HuH-7.5 (cell line): ENCODE results near the gene DLX6.
A peak's percentile ranks its signal among the peaks of the same experiment; 100 is the strongest.

Source experiments
- DNase-seq: peaks from one replicate; pipeline ENCODE4 v3.0.0; 2011; ENCODE audit warnings: low spot score

The DLX6 gene

GRCh38 chr7:96996111-96996957, 9.0 kb upstream of the DLX6 start:
- no peak for DNase-seq

GRCh38 chr7:96996958-96997511, 8.3 kb upstream of the DLX6 start:
- no peak for DNase-seq

- DNase-seq: no peak
Observed at GRCh38 chr7:96997512-96998032, 7.8 kb upstream of the DLX6 start.

GRCh38 chr7:96998333-96998732, 7.0 kb upstream of the DLX6 start:
- DNase-seq: no peak

GRCh38 chr7:96998744-96999143, 6.6 kb upstream of the DLX6 start:
- no peak for DNase-seq

GRCh38 chr7:97001221-97001620, 4.1 kb upstream of the DLX6 start:
- DNase-seq: no peak

GRCh38 chr7:97001656-97002554, 3.4 kb upstream of the DLX6 start:
- DNase-seq: no peak

GRCh38 chr7:97002555-97003261, 2.6 kb upstream of the DLX6 start:
- no peak for DNase-seq

GRCh38 chr7:97003262-97004246, 1.8 kb upstream of the DLX6 start:
- no peak for DNase-seq

- DNase-seq: no peak
Observed at GRCh38 chr7:97004247-97005182, 838 bp upstream of the DLX6 start.

GRCh38 chr7:97006055-97006815, 882 bp downstream of the DLX6 start:
- peak; percentile 89 for DNase-seq

GRCh38 chr7:97006816-97007582, 1.6 kb downstream of the DLX6 start:
- DNase-seq: peak; percentile 39

GRCh38 chr7:97007583-97007861, 2.2 kb downstream of the DLX6 start:
- DNase-seq: no peak

- no peak for DNase-seq
Observed at GRCh38 chr7:97008275-97008917, 3.0 kb downstream of the DLX6 start.

GRCh38 chr7:97009753-97010732, 4.7 kb downstream of the DLX6 start:
- no peak for DNase-seq

- DNase-seq: no peak
Observed at GRCh38 chr7:97011104-97011503, 5.8 kb downstream of the DLX6 start.
